ENCODE results near the gene KRTAP10-9. TPM values are rescaled to one million over a fixed set of nuclear protein-coding genes. Genes with fewer than 3 reads are reported as not detected.
"Not testable (repeated sequence)": the region's sequence is repeated elsewhere in the genome, so short reads cannot be mapped to it uniquely, and the experiment has no call there.

Gene KRTAP10-9
- total RNA-seq, 2 donors from 2014 or later = not detected

DNA sequence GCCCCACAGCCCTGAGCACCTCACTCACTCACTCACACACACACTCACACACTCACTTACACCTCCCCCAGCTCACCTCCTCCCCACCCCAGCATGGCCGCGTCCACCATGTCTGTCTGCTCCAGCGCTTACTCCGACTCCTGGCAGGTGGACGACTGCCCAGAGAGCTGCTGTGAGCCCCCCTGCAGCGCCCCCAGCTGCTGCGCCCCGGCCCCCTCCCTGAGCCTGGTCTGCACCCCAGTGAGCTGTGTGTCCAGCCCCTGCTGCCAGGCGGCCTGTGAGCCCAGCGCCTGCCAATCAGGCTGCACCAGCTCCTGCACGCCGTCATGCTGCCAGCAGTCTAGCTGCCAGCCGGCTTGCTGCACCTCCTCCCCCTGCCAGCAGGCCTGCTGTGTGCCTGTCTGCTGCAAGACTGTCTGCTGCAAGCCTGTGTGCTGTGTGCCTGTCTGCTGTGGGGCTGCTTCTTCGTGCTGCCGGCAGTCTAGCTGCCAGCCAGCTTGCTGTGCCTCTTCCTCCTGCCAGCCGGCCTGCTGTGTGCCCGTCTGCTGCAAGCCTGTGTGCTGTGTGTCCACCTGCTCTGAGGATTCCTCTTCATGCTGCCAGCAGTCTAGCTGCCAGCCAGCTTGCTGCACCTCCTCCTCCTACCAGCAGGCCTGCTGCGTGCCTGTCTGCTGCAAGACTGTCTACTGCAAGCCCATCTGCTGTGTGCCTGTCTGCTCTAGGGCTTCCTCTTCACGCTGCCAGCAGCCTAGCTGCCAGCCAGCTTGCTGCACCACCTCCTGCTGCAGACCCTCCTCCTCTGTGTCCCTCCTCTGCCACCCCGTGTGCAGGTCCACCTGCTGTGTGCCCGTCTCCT lies 19.7 kb downstream of the KRTAP10-9 start, which contains the start of gene KRTAP10-11:
Gene KRTAP10-11, plus strand, starts transcription at position 49 of the 856 bp plus-strand sequence. Its CDS starts 45 bp downstream, at position 94.
- H3K27ac ChIP-seq (ENCODE audit: low read depth, low read length) = peak within 1 kb of the TSS; percentile 44
- H3K4me1 ChIP-seq (ENCODE audit: control insufficient read depth, insufficient read depth, low read length); H3K4me1 Mint-ChIP-seq; DNase-seq; H3K9ac ChIP-seq (ENCODE audit: extremely low read depth, low read length, poor library complexity, severe bottlenecking); H3K4me3 ChIP-seq (ENCODE audit: low read length); H3K36me3 ChIP-seq (ENCODE audit: control insufficient read depth, insufficient read depth, low read length); H3K36me3 Mint-ChIP-seq (ENCODE audit: low read depth); H3K27me3 Mint-ChIP-seq (ENCODE audit: insufficient read depth); H3K27me3 ChIP-seq (ENCODE audit: control insufficient read depth, insufficient read depth, low read length, poor library complexity, severe bottlenecking); H3K4me3 Mint-ChIP-seq: not testable (repeated sequence)
- H3K27ac Mint-ChIP-seq = peak within 1 kb of the TSS; percentile 46
- H3K9me3 ChIP-seq (ENCODE audit: control insufficient read depth, low read length) = peaks cover 22% of the 10 kb centered on the region
- TF ChIP-seq, protein P1, sequence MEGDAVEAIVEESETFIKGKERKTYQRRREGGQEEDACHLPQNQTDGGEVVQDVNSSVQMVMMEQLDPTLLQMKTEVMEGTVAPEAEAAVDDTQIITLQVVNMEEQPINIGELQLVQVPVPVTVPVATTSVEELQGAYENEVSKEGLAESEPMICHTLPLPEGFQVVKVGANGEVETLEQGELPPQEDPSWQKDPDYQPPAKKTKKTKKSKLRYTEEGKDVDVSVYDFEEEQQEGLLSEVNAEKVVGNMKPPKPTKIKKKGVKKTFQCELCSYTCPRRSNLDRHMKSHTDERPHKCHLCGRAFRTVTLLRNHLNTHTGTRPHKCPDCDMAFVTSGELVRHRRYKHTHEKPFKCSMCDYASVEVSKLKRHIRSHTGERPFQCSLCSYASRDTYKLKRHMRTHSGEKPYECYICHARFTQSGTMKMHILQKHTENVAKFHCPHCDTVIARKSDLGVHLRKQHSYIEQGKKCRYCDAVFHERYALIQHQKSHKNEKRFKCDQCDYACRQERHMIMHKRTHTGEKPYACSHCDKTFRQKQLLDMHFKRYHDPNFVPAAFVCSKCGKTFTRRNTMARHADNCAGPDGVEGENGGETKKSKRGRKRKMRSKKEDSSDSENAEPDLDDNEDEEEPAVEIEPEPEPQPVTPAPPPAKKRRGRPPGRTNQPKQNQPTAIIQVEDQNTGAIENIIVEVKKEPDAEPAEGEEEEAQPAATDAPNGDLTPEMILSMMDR (conservative IDR thresholded peaks at IDR 0.05) = peak; percentile 23
- H3K9me3 Mint-ChIP-seq = peaks cover 36% of the 10 kb centered on the region
- whole genome bisulfite sequencing, 2 experiments (ENCODE audit: insufficient coverage in 1 of 2, insufficient read length in 1 of 2) = 87 to 91% methylated on average over 7 to 21 of the region's 21 CpGs

DNA sequence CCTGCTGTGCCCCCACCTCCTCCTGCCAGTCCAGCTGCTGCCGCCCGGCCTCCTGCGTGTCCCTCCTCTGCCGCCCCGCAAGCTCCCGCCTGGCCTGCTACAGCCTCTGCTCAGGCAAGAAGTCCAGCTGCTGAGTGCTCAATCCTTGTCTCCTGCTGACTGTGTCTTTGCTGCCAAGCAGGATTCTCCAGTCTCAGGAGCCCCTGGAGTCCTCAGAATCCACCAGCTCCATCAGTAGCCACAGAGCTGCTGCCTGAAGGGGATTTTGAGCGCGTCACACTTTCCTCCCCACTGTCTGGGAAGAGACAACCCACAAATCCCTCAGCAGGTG lies 20.3 kb downstream of the KRTAP10-9 start:
- Histone ChIP-seq H3K36me3 (ENCODE audit: control insufficient read depth, insufficient read depth, low read length) (no peaks in the 10 kb centered on the region), H3K4me1 (ENCODE audit: control insufficient read depth, insufficient read depth, low read length) (no peaks in the 10 kb centered on the region), H3K27ac (ENCODE audit: low read depth, low read length) (peak overlapping the region; percentile 44), H3K9me3 (ENCODE audit: control insufficient read depth, low read length) (peaks cover 22% of the 10 kb centered on the region), H3K4me3 (ENCODE audit: low read length) (no peak overlapping the region), H3K27me3 (ENCODE audit: control insufficient read depth, insufficient read depth, low read length, poor library complexity, severe bottlenecking) (no peaks in the 10 kb centered on the region), H3K9ac (ENCODE audit: extremely low read depth, low read length, poor library complexity, severe bottlenecking) (no peak overlapping the region)
- peaks cover 4% of the 10 kb centered on the region for H3K36me3 Mint-ChIP-seq (ENCODE audit: low read depth)
- WGBS, 2 experiments (ENCODE audit: insufficient coverage in 1 of 2, insufficient read length in 1 of 2) = 69 to 90% methylated on average over 5 to 8 of the region's 8 CpGs
- peak overlapping the region; percentile 46 for H3K27ac Mint-ChIP-seq
- H3K27me3 Mint-ChIP-seq (ENCODE audit: insufficient read depth) = peaks cover 3% of the 10 kb centered on the region
- peaks cover 32% of the 10 kb centered on the region for H3K9me3 Mint-ChIP-seq
- H3K4me1 Mint-ChIP-seq = peaks cover 7% of the 10 kb centered on the region
- no peak overlapping the region for H3K4me3 Mint-ChIP-seq
- DNase-seq = no peak
- TF ChIP-seq, protein P1 (conservative IDR thresholded peaks at IDR 0.05) = no peak

DNA sequence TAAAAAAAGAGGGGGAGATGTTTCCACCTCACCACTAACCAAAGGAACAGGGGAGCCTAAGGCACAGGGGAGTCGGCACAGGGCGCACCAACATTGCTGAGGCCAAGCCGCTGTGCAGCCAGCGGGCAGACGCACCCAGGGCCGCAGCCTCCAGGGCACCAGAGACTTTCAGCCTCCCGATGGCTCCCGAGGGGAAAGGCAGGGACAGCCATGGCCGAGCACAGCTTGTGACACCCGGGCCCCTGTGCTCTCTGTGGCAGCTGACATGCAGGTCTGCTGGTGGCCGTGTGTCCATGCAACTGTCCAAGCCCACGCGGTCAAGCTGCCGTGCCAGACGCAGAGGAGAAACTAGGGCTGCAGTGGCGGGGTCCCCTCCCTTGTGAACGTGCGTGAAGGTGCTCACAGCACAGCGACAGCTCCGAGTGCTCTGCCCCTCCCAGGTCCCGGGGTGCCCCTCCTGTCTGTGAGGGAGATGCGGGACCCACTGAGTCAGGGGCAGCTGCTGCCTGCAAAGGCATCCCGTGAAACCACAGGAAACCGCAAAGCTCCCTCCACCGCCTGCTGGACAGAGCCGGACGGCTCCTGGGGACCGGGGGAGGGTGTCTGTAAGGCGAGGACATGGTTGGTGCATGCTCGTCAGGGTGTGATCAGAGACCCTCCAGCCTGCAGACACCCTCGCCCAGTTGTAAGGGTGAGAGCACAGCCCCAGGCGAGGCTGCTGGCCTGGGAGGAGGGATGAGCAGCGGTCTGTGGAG lies 21.8 kb downstream of the KRTAP10-9 start:
- TF ChIP-seq, protein P1 (conservative IDR thresholded peaks at IDR 0.05) = no peak
- H3K36me3 ChIP-seq (ENCODE audit: control insufficient read depth, insufficient read depth, low read length) = no peaks in the 10 kb centered on the region
- no peaks in the 10 kb centered on the region for H3K4me1 ChIP-seq (ENCODE audit: control insufficient read depth, insufficient read depth, low read length)
- no peak overlapping the region for H3K9ac ChIP-seq (ENCODE audit: extremely low read depth, low read length, poor library complexity, severe bottlenecking)
- DNase-seq = no peak
- no peak overlapping the region for H3K27ac Mint-ChIP-seq
- no peak overlapping the region for H3K4me3 ChIP-seq (ENCODE audit: low read length)
- H3K27me3 Mint-ChIP-seq (ENCODE audit: insufficient read depth) = peaks cover 5% of the 10 kb centered on the region
- H3K36me3 Mint-ChIP-seq (ENCODE audit: low read depth) = peaks cover 4% of the 10 kb centered on the region
- H3K4me3 Mint-ChIP-seq = no peak overlapping the region
- 92 to 94% methylated on average over 19 to 33 of the region's 33 CpGs for WGBS, 2 experiments (ENCODE audit: insufficient coverage in 1 of 2, insufficient read length in 1 of 2)
- H3K27ac ChIP-seq (ENCODE audit: low read depth, low read length) = no peak overlapping the region
- no peaks in the 10 kb centered on the region for H3K27me3 ChIP-seq (ENCODE audit: control insufficient read depth, insufficient read depth, low read length, poor library complexity, severe bottlenecking)
- peaks cover 19% of the 10 kb centered on the region for H3K9me3 ChIP-seq (ENCODE audit: control insufficient read depth, low read length)
- H3K9me3 Mint-ChIP-seq = peaks cover 25% of the 10 kb centered on the region
- peaks cover 7% of the 10 kb centered on the region for H3K4me1 Mint-ChIP-seq

All from endodermal cell (in vitro differentiated cells).